Measurements from ENCODE around the gene ACOT9.

DNA sequence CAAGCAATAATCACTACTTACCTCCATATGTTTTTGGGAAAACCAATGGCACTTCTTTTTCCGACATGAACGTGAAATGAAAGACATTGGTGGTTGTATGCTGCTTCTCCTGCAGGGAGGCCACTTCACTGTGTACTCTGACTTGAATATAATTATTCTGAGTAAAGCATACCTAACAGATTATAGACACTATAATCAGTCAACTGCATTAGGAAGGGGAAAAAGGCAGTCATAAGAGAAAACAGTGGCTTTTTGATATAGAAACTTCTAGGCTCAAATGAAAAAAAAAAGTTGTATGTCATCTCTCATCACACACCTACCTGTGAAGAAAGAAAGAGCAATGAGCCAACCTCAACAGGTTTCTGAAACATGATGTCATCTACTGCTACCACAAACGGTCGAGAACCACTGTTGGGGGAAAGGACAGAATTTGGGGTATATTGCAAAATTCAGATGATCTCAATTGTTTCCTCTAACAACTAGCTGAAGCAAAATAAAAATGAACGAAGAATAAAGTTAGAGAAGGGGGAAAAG, 38.3 kb downstream of the ACOT9 start:
- no peak for TF ChIP-seq CTCF (IDR thresholded peaks at IDR 0.05)
- no peak for TF ChIP-seq POLR2A (IDR thresholded peaks at IDR 0.05)
